Uterus (tissue), 4 donors: Measurements from ENCODE around the gene PYGO2. TPM values are rescaled to one million over a fixed set of nuclear protein-coding genes. Genes with fewer than 3 reads are reported as not detected.

Experiments used
- DNase-seq, 2 donors: peaks; one replicate each; pipeline ENCODE4 v3.0.0-alpha.2; 2019 to 2020
- H3K27ac ChIP-seq, 2 donors: fragments of 200-600 bp; sonication (generic); 1 replicate in 1 of 2; 2 replicates in 1 of 2; pipeline ENCODE4 v1.5.1; 2016 to 2018
- H3K27me3 ChIP-seq, 2 donors: fragments of 200-600 bp; sonication (generic); one replicate each; pipeline ENCODE4 v1.5.1; 2018 to 2019; ENCODE audit warnings: control low read depth in 1 of 2
- H3K36me3 ChIP-seq, 2 donors: fragments of 200-600 bp; sonication (generic); one replicate each; pipeline ENCODE4 v1.5.1; 2019; ENCODE audit warnings: control low read depth in 1 of 2
- H3K4me1 ChIP-seq, 2 donors: fragments of 200-600 bp; sonication (generic); one replicate each; pipeline ENCODE4 v1.5.1; 2018 to 2019; ENCODE audit warnings: control low read depth in 1 of 2
- H3K4me3 ChIP-seq, 2 donors: fragments of 200-600 bp; sonication (generic); 1 replicate in 1 of 2; 2 replicates in 1 of 2; pipeline ENCODE4 v1.5.1; 2018 to 2019; ENCODE audit warnings: mild to moderate bottlenecking in 1 of 2
- H3K9me3 ChIP-seq, 2 donors: fragments of 200-600 bp; sonication (generic); one replicate each; pipeline ENCODE4 v1.5.1; 2019; ENCODE audit warnings: control low read depth in 1 of 2
- CTCF ChIP-seq, 4 experiments: fragments of 200-600 bp in 2 of 4; fragments of 450-650 bp in 2 of 4; sonication (generic) in 2 of 4; IDR thresholded peaks; one replicate each; pipeline ENCODE4 v1.5.1; 2016 to 2019; ENCODE audit warnings: antibody characterized with exemption in 4 of 4, mild to moderate bottlenecking in 2 of 4, moderate library complexity in 1 of 4
- POLR2A ChIP-seq, 2 donors: fragments of 450-650 bp; IDR thresholded peaks; one replicate each; pipeline ENCODE4 v1.6.1; 2016; ENCODE audit warnings: antibody characterized with exemption in 2 of 2, mild to moderate bottlenecking in 1 of 2, moderate library complexity in 1 of 2
- intact Hi-C: fragments of 100-400 bp; cut with DNase I; formaldehyde crosslinking; loops from one replicate; pipeline ENCODE4 v1.15.1; 2023; ENCODE audit warnings: low total_unique reads
- total RNA-seq, 4 donors: library from RNA; depleted of rRNA in 3 of 4; stranded (reverse); fragments of >200 nt in 3 of 4; gene quantifications; one replicate each; pipeline versions ENCODE4 v1.1.0 to v1.2.4, GENCODE V29; 2014 to 2023
- donor health status: DM: yes; HTN: yes; CAD: no.

PYGO2 gene
- total RNA-seq, 4 donors from 2014 or later, result 10.0 to 36.4 (median 15.9) TPM

DNA sequence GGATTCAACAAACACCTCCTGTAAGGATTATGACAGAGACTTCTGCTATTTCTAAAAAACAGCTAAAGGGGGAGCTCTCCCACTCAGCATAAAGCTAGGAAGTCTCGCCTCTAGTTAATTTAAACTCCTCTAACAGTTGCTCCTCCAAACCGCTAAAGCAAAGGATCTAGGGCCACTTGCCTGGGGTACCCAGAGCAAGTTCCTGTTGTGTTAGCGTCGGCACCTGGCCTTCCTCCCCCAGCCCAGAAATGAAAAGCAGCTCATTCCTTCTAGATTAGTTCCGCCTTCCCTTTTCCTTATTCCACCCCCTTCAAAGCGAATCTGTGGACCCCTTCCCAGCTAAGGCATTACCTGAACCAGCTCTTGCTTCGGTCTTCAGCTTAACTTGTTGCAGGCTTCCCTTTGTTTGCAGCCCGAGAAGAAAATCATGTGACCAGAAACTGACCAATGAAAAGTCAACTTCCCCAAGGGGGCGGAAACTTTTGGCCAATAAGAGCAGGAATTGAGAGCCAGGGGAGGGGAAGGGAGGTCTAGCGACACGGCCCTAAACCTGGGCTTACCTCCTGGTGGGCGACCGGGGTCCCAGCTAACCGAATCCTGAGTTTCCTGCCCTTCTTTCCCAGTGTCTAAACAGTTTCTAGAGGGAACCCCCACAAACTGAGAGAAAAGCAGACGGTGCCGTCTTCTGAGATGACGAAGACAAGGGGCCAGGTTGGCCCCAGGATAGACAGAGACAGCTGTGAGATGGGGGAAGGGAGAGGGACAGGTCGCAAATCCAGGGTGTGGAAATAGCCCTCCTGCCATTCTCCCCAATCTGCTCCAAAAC, 5.7 kb downstream of the PYGO2 start, which contains the start of gene PBXIP1:
Gene PBXIP1, minus strand, starts transcription at position 382 of the 826 bp plus-strand sequence. CDS start 2,378 bp downstream, outside the sequence.
- H3K27me3 ChIP-seq, result no peaks in the 10 kb centered on the region
- TF ChIP-seq POLR2A (IDR thresholded peaks at IDR 0.05), result peak; percentile 41 to 50
- TF ChIP-seq CTCF (IDR thresholded peaks at IDR 0.05), result peak in 1 of 4 experiments; percentile 22
- peak within 1 kb of the TSS; percentile 76 to 79 for H3K27ac ChIP-seq
- DNase-seq, result peak; percentile 78 to 87
- H3K36me3 ChIP-seq, result no peaks in the 10 kb centered on the region
- peak within 1 kb of the TSS; percentile 48 to 57 for H3K4me3 ChIP-seq
- H3K9me3 ChIP-seq, result no peaks in the 10 kb centered on the region
- H3K4me1 ChIP-seq, result peaks cover 3 to 22% of the 10 kb centered on the region in 2 donors
- intact Hi-C loops, result no loop called here

DNA sequence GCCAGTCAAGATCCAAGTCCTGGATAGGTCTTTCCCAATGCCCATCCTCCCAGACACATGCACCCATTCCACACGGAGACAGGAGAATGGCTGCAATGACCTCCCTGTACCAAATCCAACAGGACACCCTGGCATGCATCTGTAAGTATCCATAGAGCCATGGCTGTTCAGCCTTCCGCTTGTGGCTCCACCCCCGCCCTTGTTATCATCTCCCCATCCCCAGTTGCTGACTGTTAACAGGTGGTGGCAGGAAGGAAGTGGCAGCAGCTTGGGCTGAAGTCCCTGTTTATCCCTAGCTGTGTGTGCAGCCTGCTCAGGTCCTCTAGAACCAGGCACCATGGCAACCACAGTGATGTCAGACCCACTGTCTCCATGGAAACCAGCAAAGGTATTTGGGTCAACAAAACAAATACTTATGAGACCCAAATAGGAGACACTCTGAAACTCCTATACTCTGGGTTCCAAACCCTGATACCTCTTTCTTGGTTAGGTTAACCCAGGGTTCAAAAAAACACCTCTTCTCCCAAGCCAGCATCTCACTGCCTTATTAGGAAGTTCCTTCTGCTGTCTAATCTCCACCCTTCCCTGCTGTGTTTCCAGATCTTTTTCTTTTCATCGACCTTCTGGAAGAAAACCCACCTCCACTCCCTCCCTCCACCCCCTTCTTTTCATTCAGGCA, 6.4 kb downstream of the PYGO2 start:
- no peaks in the 10 kb centered on the region for H3K36me3 ChIP-seq
- peak overlapping the region; percentile 48 to 57 for H3K4me3 ChIP-seq
- peaks cover 3 to 22% of the 10 kb centered on the region in 2 donors for H3K4me1 ChIP-seq
- DNase-seq, result peak in 1 of 2 donors; percentile 68
- intact Hi-C loops, result no loop called here
- no peaks in the 10 kb centered on the region for H3K9me3 ChIP-seq
- peak overlapping the region; percentile 76 to 79 for H3K27ac ChIP-seq
- TF ChIP-seq POLR2A (IDR thresholded peaks at IDR 0.05) (no peak), CTCF (IDR thresholded peaks at IDR 0.05) (no peak)
- no peaks in the 10 kb centered on the region for H3K27me3 ChIP-seq

DNA sequence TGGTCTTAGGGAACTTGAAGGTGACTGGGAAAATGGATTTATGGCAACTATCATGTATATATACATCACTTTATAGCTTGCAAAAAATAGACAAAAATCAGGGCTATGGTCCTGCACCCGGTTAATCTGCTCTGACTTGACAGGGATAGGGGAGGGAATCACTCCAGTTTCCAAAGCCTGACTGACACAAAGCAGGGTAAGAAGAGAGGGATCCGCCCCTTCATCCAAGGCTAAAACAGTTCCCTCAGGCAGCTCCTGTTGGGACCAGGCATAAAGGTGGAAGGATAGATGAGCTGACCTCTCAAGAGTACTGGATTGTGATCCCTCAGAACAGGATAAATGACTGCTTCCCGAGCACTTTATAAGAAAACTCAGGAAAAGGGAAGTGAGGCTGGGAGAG, 7.0 kb downstream of the PYGO2 start:
- no peak for TF ChIP-seq POLR2A (IDR thresholded peaks at IDR 0.05)
- no peak for TF ChIP-seq CTCF (IDR thresholded peaks at IDR 0.05)
- Histone ChIP-seq H3K4me1 (peaks cover 3 to 22% of the 10 kb centered on the region in 2 donors), H3K4me3 (peak overlapping the region in 1 of 2 donors; percentile 48), H3K27ac (peak overlapping the region; percentile 76 to 79), H3K27me3 (no peaks in the 10 kb centered on the region), H3K36me3 (no peaks in the 10 kb centered on the region), H3K9me3 (no peaks in the 10 kb centered on the region)
- intact Hi-C loops, result no loop called here
- no peak for DNase-seq

DNA sequence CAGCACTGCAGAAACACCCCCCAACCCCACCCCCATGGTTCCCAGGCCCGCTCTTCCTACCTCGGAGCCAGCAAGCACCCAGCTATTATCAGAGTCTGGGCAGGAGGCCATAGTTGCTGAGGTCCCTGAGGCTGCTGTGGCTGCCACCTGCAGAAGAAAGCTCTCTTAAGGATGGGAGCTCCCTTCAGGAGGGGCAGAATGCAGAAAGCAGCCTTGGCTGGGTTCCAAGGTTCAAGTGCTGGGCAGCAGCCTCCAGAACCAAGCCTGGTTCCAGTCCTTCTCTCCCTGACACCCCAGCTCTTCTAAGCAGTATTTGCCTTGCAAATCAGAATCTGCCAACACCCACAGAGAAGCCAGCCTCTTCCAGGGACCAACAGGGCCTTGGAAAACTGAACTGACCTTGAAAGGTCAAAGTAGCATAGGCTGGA, 8.0 kb downstream of the PYGO2 start:
- Histone ChIP-seq H3K4me3 (no peak overlapping the region), H3K4me1 (peaks cover 3 to 22% of the 10 kb centered on the region in 2 donors), H3K27me3 (no peaks in the 10 kb centered on the region), H3K27ac (no peak overlapping the region), H3K36me3 (no peaks in the 10 kb centered on the region), H3K9me3 (no peaks in the 10 kb centered on the region)
- intact Hi-C loops, result no loop called here
- TF ChIP-seq POLR2A (IDR thresholded peaks at IDR 0.05) (no peak), CTCF (IDR thresholded peaks at IDR 0.05) (no peak)
- no peak for DNase-seq

DNA sequence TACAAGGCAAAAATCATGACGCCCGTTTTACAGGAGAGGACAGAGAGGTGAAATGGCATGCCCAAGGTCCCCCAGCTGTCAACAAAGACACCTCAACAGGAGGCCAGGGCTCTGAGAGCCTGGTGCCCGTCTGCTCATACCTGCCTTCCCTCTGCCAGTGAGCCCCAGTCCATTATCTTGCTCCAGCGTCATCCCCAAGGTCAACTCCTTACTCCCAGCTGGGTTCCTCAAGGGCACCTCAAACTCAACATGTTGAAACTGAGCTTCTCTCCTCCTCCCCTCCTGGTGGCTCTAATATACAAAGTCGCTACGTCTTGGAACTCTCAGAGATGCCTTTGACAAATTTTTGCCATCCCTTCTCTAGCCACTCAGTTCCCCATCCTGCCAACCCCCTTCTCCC, 8.9 kb downstream of the PYGO2 start:
- intact Hi-C loops, result no loop called here

More for the DNA sequence above, 8.9 kb downstream of the PYGO2 start:
- TF ChIP-seq CTCF (IDR thresholded peaks at IDR 0.05), result no peak
- Histone ChIP-seq H3K27me3 (no peaks in the 10 kb centered on the region), H3K27ac (no peak overlapping the region), H3K4me1 (peaks cover 3 to 22% of the 10 kb centered on the region in 2 donors), H3K36me3 (no peaks in the 10 kb centered on the region), H3K4me3 (no peak overlapping the region), H3K9me3 (no peaks in the 10 kb centered on the region)
- DNase-seq, result no peak
